Brain microvascular endothelial cell (primary cell): ENCODE measurements around the gene SEC23A.
"Not testable (repeated sequence)": the region's sequence is repeated elsewhere in the genome, so short reads cannot be mapped to it uniquely, and the experiment has no call there.

ENCODE experiments used
- DNase-seq: peaks from one replicate; pipeline ENCODE4 v3.0.0-alpha.2; 2020
- H3K27ac ChIP-seq: fragments of 250-450 bp; sonication (Bioruptor Pico); 2 replicates; pipeline ENCODE4 v1.5.1; 2020; ENCODE audit warnings: mild to moderate bottlenecking, moderate library complexity
- H3K27me3 ChIP-seq: fragments of 250-450 bp; sonication (Bioruptor Pico); replicated peaks from 2 replicates; pipeline ENCODE4 v1.5.1; 2020; ENCODE audit warnings: mild to moderate bottlenecking
- H3K36me3 ChIP-seq: fragments of 250-450 bp; sonication (Bioruptor Pico); replicated peaks from 2 replicates; pipeline ENCODE4 v1.5.1; 2020; ENCODE audit warnings: mild to moderate bottlenecking
- H3K4me3 ChIP-seq: 2 replicates; pipeline ENCODE4 v1.5.1; 2011; ENCODE audit warnings: low read depth, mild to moderate bottlenecking, control low read depth, low read length, moderate library complexity
- CTCF ChIP-seq: IDR thresholded peaks from 2 replicates; pipeline ENCODE4 v1.5.1; 2011; ENCODE audit warnings: low read depth, mild to moderate bottlenecking, moderate library complexity, low read length, control low read depth, inconsistent platforms; ENCODE audit errors: missing control alignments
- in situ Hi-C: cut with HindIII; loops from 2 replicates; pipeline ENCODE4 v1.10.0; 2017; ENCODE audit warnings: low sequenced_read_pairs, low pct_ligation_motif_present

The SEC23A gene

DNA sequence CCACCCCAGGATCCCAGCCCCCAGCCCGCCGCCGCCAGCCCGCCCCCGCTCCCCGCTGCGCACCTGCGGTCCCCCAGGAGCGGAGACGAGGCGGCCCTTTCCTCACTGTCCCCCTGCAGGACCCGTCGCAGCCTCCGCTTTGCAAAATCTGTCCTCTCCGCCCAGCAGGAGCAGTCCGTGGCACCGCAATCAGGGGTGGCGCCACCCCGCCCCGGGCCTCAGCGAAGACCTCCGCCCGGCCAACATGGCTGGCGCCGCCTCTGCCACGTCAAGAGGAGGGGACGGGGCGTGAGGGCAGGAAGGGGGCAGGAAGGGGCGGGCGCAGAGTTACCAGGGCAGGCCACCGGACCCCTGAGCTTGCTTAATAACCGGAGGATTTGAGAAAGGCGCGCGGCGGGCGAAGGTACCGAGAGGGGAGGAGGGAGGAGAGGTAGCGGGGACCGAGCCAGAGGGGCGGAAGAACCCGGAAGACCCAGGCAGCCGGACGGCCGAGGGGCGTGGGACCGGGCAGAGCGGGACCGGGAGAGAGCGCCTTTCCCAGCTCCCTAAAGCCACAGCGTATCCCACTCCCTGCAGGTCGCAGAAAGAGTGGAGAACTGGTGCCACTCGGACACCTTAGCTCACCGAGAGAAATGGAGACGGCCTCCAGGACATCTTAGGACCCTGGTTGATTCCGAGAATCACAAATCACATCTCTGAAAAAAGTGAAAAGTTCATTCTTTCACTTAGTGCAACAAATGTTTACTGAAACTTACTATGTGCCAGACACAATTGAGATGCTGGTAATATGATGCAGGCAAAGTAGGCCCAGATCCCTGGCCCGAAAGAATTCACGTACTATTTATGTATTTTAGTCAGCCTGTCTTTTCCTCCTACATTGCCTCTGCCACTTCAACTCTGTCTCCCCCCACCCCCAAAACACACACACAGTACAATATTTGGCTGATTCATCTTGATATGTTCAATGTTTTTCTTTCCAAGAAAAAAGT lies at the start of gene SEC23A:
Gene SEC23A (minus strand): TSS at position 267 of the 989 bp plus-strand sequence. CDS start 7,117 bp downstream, outside the sequence.
- Histone ChIP-seq H3K36me3 (peaks cover 2% of the 10 kb centered on the region), H3K4me3 (peak within 1 kb of the TSS; percentile 74), H3K27ac (peak within 1 kb of the TSS; percentile 94), H3K27me3 (no peaks in the 10 kb centered on the region)
- no peak for TF ChIP-seq CTCF
- peak; percentile 77 for DNase-seq
- in situ Hi-C loops, result no loop called here

DNA sequence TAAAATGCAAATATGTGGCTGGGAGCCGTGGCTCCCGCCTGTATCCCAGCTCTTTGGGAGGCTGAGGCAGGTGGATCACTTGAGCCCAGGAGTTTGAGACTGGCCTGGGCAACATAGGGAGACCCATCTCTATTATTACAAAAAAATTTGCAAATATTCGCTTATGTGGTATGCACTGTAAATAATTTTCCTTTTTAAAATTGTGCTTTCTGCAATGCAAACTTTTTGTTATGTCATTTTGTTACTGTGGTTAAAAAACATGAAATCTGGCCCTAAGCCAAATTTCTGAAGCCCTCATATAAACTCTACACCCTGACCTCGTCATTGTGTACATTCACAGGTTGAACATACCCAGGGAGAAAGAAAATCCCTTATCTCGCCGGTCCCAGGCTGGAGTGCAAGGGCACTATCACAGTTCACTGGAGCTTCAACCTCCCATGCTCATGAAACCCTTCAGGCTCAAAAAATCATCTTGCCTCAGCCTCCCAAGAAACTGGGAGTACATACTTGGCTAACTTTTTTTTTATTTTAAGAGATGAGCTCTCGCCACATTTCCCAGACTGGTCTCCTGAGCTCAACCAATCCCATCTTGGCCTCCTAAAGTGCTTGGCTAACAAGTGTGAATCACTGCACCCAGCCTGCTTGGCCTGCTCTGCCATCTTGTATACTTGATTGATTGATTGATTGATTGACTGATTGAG lies 42.4 kb upstream of the SEC23A start:
- in situ Hi-C loops, result no loop called here
- Histone ChIP-seq H3K27me3 (no peaks in the 10 kb centered on the region), H3K4me3 (no peak overlapping the region), H3K27ac (no peak overlapping the region), H3K36me3 (peaks cover 15% of the 10 kb centered on the region)
- no peak for DNase-seq
- TF ChIP-seq CTCF, result no peak

GRCh38 chr14:39143226-39143625 lies 40.2 kb upstream of the SEC23A start:
- peaks cover 13% of the 10 kb centered on the region for H3K36me3 ChIP-seq

GRCh38 chr14:39141623-39142022 lies 38.6 kb upstream of the SEC23A start:
- DNase-seq, H3K27me3 ChIP-seq, H3K4me3 ChIP-seq, H3K27ac ChIP-seq, in situ Hi-C loops, H3K36me3 ChIP-seq: not testable (repeated sequence)

More at GRCh38 chr14:39143226-39143625, 40.2 kb upstream of the SEC23A start:
- H3K27ac ChIP-seq, DNase-seq, H3K4me3 ChIP-seq, H3K27me3 ChIP-seq, in situ Hi-C loops: not testable (repeated sequence)

GRCh38 chr14:39140170-39140569 lies 37.1 kb upstream of the SEC23A start:
- in situ Hi-C loops, result no loop called here

GRCh38 chr14:39138440-39138839 lies 35.4 kb upstream of the SEC23A start:
- H3K36me3 ChIP-seq, result peaks cover 11% of the 10 kb centered on the region

More at GRCh38 chr14:39140170-39140569, 37.1 kb upstream of the SEC23A start:
- Histone ChIP-seq H3K27ac (no peak overlapping the region), H3K4me3 (no peak overlapping the region), H3K27me3 (no peaks in the 10 kb centered on the region), H3K36me3 (peaks cover 11% of the 10 kb centered on the region)
- TF ChIP-seq CTCF, result no peak
- no peak for DNase-seq

GRCh38 chr14:39137835-39138234 lies 34.8 kb upstream of the SEC23A start:
- H3K27me3 ChIP-seq, DNase-seq, H3K4me3 ChIP-seq, in situ Hi-C loops, H3K27ac ChIP-seq, H3K36me3 ChIP-seq: not testable (repeated sequence)

More at GRCh38 chr14:39138440-39138839, 35.4 kb upstream of the SEC23A start:
- Histone ChIP-seq H3K27ac (no peak overlapping the region), H3K4me3 (no peak overlapping the region), H3K27me3 (no peaks in the 10 kb centered on the region)
- in situ Hi-C loops, result no loop called here
- no peak for DNase-seq
- no peak for TF ChIP-seq CTCF
